IMR-90 (cell line): Measurements from ENCODE around the gene HCN3.

Experiments
- MAZ ChIP-seq: IDR thresholded peaks from 2 replicates; pipeline ENCODE4 v1.6.1; 2012; ENCODE audit warnings: low read depth, mild to moderate bottlenecking, low read length, improper control_type of control experiment, moderate library complexity, borderline replicate concordance
- MXI1 ChIP-seq: IDR thresholded peaks from 2 replicates; pipeline ENCODE4 v1.6.1; 2012; ENCODE audit warnings: low read depth, mild to moderate bottlenecking, low read length, moderate library complexity, borderline replicate concordance
- POLR2A ChIP-seq: IDR thresholded peaks from 2 replicates; pipeline ENCODE4 v1.6.1; 2012; ENCODE audit warnings: mild to moderate bottlenecking, low read depth, low read length
- RAD21 ChIP-seq: IDR thresholded peaks from 2 replicates; pipeline ENCODE4 v1.6.1; 2012; ENCODE audit warnings: low read length, improper control_type of control experiment
- TF ChIP-seq, protein P1 (sequence below): conservative IDR thresholded peaks from 2 replicates; pipeline ENCODE4 v1.5.1; 2012; ENCODE audit warnings: mild to moderate bottlenecking, low read depth, low read length, improper control_type of control experiment

DNA sequence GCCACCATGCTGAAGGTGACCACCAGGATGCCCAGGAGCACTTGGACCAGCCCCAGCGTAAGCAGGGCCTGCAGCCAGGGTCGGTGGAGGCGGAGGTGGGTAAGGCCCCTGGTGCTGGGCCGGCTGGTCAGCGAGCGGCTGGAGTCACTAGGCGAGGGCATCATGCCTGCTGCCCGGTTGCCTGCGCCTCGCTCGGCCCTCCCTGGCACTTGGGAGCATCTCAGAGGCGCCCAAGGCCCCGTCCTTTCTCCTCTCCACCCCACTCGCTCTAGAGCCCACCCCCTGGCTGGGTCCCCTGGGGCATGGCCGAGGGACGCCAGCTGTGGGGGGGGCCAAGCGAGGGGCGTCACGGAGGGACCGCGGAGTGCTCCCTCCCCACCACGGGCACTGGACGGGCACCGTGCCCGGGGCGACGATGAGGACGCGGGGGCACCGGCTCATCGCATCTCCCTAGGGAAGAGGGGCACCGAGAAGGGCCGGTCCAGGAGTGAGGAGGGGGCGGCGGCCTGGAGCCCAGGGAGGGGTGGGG is 22.5 kb upstream of the HCN3 start:
- no peak for TF ChIP-seq MXI1
- TF ChIP-seq, protein P1, sequence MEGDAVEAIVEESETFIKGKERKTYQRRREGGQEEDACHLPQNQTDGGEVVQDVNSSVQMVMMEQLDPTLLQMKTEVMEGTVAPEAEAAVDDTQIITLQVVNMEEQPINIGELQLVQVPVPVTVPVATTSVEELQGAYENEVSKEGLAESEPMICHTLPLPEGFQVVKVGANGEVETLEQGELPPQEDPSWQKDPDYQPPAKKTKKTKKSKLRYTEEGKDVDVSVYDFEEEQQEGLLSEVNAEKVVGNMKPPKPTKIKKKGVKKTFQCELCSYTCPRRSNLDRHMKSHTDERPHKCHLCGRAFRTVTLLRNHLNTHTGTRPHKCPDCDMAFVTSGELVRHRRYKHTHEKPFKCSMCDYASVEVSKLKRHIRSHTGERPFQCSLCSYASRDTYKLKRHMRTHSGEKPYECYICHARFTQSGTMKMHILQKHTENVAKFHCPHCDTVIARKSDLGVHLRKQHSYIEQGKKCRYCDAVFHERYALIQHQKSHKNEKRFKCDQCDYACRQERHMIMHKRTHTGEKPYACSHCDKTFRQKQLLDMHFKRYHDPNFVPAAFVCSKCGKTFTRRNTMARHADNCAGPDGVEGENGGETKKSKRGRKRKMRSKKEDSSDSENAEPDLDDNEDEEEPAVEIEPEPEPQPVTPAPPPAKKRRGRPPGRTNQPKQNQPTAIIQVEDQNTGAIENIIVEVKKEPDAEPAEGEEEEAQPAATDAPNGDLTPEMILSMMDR: no peak
- TF ChIP-seq RAD21: no peak
- TF ChIP-seq POLR2A: no peak
- no peak; the same call in 1 of the 2 replicates for TF ChIP-seq MAZ
